PC-3 (cell line): Measurements from ENCODE around the gene EVA1A. TPM values are rescaled to one million over a fixed set of nuclear protein-coding genes. Genes with fewer than 3 reads are reported as not detected.

ENCODE experiments used
- ATAC-seq: fragments of 200-7000 bp; cut with Tn5 transposase; 2 replicates; pipeline ENCODE4 v1.9.1; 2020; ENCODE audit warnings: mild to moderate bottlenecking, moderate library complexity
- BruUV-seq: library from RNA; stranded (reverse); fragments of 400-500 nt; replicated peaks from 2 replicates; lab custom pipeline; 2021; lab: Mats Ljungman, UMichigan
- CTCF ChIA-PET: fragments of 300-600 bp; sonication (Branson Sonifier 250); formaldehyde crosslinking; loops from one replicate; lab custom pipeline; 2022; ENCODE audit warnings: antibody characterized with exemption; lab: Charles Lee
- POLR2A ChIA-PET: fragments of 300-600 bp; sonication (Branson Sonifier 250); formaldehyde crosslinking; loops from one replicate; lab custom pipeline; 2022; ENCODE audit warnings: antibody characterized with exemption; ENCODE audit not compliant: unreplicated experiment; lab: Charles Lee
- DNase-seq: peaks from one replicate; pipeline ENCODE4 v3.0.0-alpha.2; 2015
- H2AFZ ChIP-seq: fragments of 300-600 bp; sonication (generic); 2 replicates; pipeline ENCODE4 v1.6.0; 2016; ENCODE audit warnings: antibody characterized with exemption, low read length
- H3F3A ChIP-seq: fragments of 300-600 bp; sonication (generic); one replicate; pipeline ENCODE4 v1.6.0; 2017; ENCODE audit warnings: antibody characterized with exemption, low read length, control low read depth, mild to moderate bottlenecking; ENCODE audit not compliant: unreplicated experiment
- H3K27ac ChIP-seq: fragments of 300-600 bp; sonication (generic); 2 replicates; pipeline ENCODE4 v1.5.1; 2016; ENCODE audit warnings: mild to moderate bottlenecking, low read length
- H3K27me3 ChIP-seq: fragments of 300-600 bp; sonication (generic); 2 replicates; pipeline ENCODE4 v1.6.1; 2016; ENCODE audit warnings: low read length, mixed read lengths
- H3K36me3 ChIP-seq: fragments of 300-600 bp; sonication (generic); 2 replicates; pipeline ENCODE4 v1.6.1; 2016; ENCODE audit warnings: low read depth, mixed run types, low read length, mixed read lengths
- H3K4me1 ChIP-seq: fragments of 300-600 bp; sonication (generic); 2 replicates; pipeline ENCODE4 v1.5.1; 2016; ENCODE audit warnings: low read length; ENCODE audit not compliant: insufficient read depth
- H3K4me2 ChIP-seq: fragments of 300-600 bp; sonication (generic); 2 replicates; pipeline ENCODE4 v1.6.0; 2016; ENCODE audit warnings: low read length
- H3K4me3 ChIP-seq: fragments of 300-600 bp; sonication (generic); 2 replicates; pipeline ENCODE4 v1.5.1; 2016; ENCODE audit warnings: mild to moderate bottlenecking, low read length, mixed read lengths
- H3K79me2 ChIP-seq: fragments of 300-600 bp; sonication (generic); 2 replicates; pipeline ENCODE4 v1.6.1; 2017; ENCODE audit warnings: low read length, mixed read lengths
- H3K9ac ChIP-seq: fragments of 300-600 bp; sonication (generic); 2 replicates; pipeline ENCODE4 v1.6.0; 2016; ENCODE audit warnings: mild to moderate bottlenecking, low read length
- H3K9me2 ChIP-seq: fragments of 300-600 bp; sonication (generic); replicated peaks from 2 replicates; pipeline ENCODE4 v1.6.1; 2016; ENCODE audit warnings: mixed run types, low read length, mixed read lengths
- H3K9me3 ChIP-seq: fragments of 300-600 bp; sonication (generic); 2 replicates; pipeline ENCODE4 v1.6.1; 2016; ENCODE audit warnings: low read length, mixed read lengths
- H4K20me1 ChIP-seq: fragments of 300-600 bp; sonication (generic); 2 replicates; pipeline ENCODE4 v1.6.1; 2016; ENCODE audit warnings: low read length, mixed read lengths
- EZH2 ChIP-seq: fragments of 300-600 bp; sonication (generic); IDR thresholded peaks from one replicate; pipeline ENCODE4 v1.6.1; 2017; ENCODE audit warnings: antibody characterized with exemption, mild to moderate bottlenecking, low read length; ENCODE audit not compliant: unreplicated experiment
- EZH2phosphoT487 ChIP-seq: fragments of 300-600 bp; sonication (generic); IDR thresholded peaks from 2 replicates; pipeline ENCODE4 v1.6.1; 2018; ENCODE audit warnings: mild to moderate bottlenecking, antibody characterized with exemption, low read length, borderline replicate concordance
- intact Hi-C: fragments of 100-400 bp; cut with micrococcal nuclease; formaldehyde crosslinking; loops from 2 replicates; pipeline ENCODE4 v1.9.0; 2023
- total RNA-seq: library from RNA; depleted of rRNA; stranded (reverse); fragments of >200 nt; gene quantifications from 2 replicates; pipeline ENCODE4 v1.2.3, GENCODE V29; 2014
- TF ChIP-seq, protein P1 (sequence below): fragments of 300-600 bp; sonication (generic); conservative IDR thresholded peaks from 2 replicates; pipeline ENCODE4 v1.5.1; 2017; ENCODE audit warnings: antibody characterized with exemption, low read depth, mild to moderate bottlenecking, low read length

The EVA1A gene
- total RNA-seq, 1 experiment from 2014 or later: 48.9 TPM

DNA sequence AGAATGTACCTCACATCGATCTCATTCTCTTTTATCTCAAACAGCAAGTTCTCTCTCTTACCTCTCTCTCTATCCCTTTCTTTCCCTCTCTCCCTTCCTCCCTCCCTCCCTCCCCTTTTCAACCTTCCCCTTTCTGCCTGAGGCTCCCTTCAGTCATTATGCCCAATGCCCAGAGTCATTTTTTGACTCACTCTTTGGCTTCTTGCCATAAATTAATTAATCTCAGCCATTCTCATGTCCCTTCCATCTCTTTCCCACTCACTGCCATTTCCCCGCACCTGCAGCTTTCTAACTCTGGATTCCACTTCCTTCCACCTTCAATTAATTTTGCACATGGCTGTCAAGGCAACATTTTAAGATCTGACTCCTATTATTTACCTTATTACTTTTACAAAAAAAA lies 60.1 kb downstream of the EVA1A start:
- intact Hi-C loops: no loop called here
- no peak overlapping the region for H3K4me2 ChIP-seq
- H3K4me1 ChIP-seq: peaks cover 13% of the 10 kb centered on the region
- H3K9ac ChIP-seq: no peak overlapping the region
- no peaks in the 10 kb centered on the region for H3F3A ChIP-seq
- POLR2A ChIA-PET: no interaction called here
- no peak overlapping the region for H2AFZ ChIP-seq
- CTCF ChIA-PET: no interaction called here
- BruUV-seq: no TSS peak
- DNase-seq (peak; percentile 45), ATAC-seq (no peak)
- H3K9me3 ChIP-seq: no peaks in the 10 kb centered on the region
- TF ChIP-seq, protein P1, sequence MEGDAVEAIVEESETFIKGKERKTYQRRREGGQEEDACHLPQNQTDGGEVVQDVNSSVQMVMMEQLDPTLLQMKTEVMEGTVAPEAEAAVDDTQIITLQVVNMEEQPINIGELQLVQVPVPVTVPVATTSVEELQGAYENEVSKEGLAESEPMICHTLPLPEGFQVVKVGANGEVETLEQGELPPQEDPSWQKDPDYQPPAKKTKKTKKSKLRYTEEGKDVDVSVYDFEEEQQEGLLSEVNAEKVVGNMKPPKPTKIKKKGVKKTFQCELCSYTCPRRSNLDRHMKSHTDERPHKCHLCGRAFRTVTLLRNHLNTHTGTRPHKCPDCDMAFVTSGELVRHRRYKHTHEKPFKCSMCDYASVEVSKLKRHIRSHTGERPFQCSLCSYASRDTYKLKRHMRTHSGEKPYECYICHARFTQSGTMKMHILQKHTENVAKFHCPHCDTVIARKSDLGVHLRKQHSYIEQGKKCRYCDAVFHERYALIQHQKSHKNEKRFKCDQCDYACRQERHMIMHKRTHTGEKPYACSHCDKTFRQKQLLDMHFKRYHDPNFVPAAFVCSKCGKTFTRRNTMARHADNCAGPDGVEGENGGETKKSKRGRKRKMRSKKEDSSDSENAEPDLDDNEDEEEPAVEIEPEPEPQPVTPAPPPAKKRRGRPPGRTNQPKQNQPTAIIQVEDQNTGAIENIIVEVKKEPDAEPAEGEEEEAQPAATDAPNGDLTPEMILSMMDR: no peak
- TF ChIP-seq EZH2phosphoT487: no peak
- TF ChIP-seq EZH2: no peak
- no peaks in the 10 kb centered on the region for H4K20me1 ChIP-seq
- no peaks in the 10 kb centered on the region for H3K27me3 ChIP-seq
- H3K27ac ChIP-seq: no peak overlapping the region
- no peaks in the 10 kb centered on the region for H3K9me2 ChIP-seq
- no peaks in the 10 kb centered on the region; the same call in 1 of the 2 replicates for H3K79me2 ChIP-seq
- H3K4me3 ChIP-seq: no peak overlapping the region
- no peaks in the 10 kb centered on the region for H3K36me3 ChIP-seq

DNA sequence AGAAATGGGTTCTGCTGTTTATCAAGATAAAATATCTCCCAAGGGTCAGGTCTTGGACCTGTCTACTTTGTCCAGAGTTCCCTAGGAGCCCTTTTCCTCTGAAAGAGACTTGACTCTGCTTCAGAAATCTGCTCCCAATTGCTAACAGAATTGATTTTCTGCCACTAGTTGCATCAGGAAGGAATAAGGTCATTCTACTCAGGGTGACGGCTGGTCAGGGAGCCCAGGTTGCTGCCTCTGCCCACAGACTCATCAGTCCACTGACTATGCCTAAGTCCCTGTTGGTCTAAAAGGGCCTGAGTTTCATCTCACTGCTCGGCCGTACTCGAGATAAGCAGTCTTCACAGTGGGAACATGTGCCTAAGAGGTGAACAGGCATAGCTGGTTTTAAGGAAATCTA lies 61.2 kb downstream of the EVA1A start:
- no peaks in the 10 kb centered on the region for H3K36me3 ChIP-seq
- H3K4me2 ChIP-seq: no peak overlapping the region
- H3K9me3 ChIP-seq: no peaks in the 10 kb centered on the region
- no peaks in the 10 kb centered on the region for H3K9me2 ChIP-seq
- ATAC-seq (no peak), DNase-seq (no peak)
- no peak overlapping the region for H3K27ac ChIP-seq
- intact Hi-C loops: no loop called here
- no peaks in the 10 kb centered on the region; the same call in 1 of the 2 replicates for H3K79me2 ChIP-seq
- no TSS peak for BruUV-seq
- H3K27me3 ChIP-seq: no peaks in the 10 kb centered on the region
- H4K20me1 ChIP-seq: no peaks in the 10 kb centered on the region
- peaks cover 13% of the 10 kb centered on the region for H3K4me1 ChIP-seq
- H2AFZ ChIP-seq: no peak overlapping the region
- H3K9ac ChIP-seq: no peak overlapping the region
- TF ChIP-seq EZH2phosphoT487: no peak
- TF ChIP-seq, protein P1: no peak
- TF ChIP-seq EZH2: no peak
- no peak overlapping the region for H3K4me3 ChIP-seq
- ChIA-PET CTCF (no interaction called here), POLR2A (no interaction called here)
- H3F3A ChIP-seq: no peaks in the 10 kb centered on the region

DNA sequence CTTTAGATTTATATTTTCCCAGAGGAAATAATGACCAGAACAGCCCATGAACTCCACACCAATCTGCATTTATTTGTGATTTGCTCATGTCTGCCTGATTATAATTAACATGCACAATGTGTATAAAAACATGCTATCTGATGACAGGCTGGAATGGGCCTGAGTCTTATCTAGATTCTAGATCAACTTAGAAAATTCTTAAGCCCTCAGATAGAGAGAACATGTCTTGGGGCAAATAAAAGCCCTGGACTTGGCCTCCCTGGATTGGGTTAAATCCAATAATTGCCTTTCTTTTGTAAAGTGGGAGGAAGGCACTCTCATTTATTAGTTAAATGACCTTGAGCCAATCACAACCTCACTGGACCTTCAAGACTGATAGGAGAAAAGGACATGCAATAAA lies 61.8 kb downstream of the EVA1A start:
- Histone ChIP-seq H2AFZ (no peak overlapping the region), H3K9ac (no peak overlapping the region), H3K79me2 (no peaks in the 10 kb centered on the region; the same call in 1 of the 2 replicates), H3K4me2 (no peak overlapping the region), H4K20me1 (no peaks in the 10 kb centered on the region), H3K9me2 (no peaks in the 10 kb centered on the region), H3K36me3 (no peaks in the 10 kb centered on the region), H3K4me1 (peaks cover 13% of the 10 kb centered on the region), H3K4me3 (no peak overlapping the region), H3F3A (no peaks in the 10 kb centered on the region), H3K27ac (no peak overlapping the region), H3K9me3 (no peaks in the 10 kb centered on the region), H3K27me3 (no peaks in the 10 kb centered on the region)
- POLR2A ChIA-PET: no interaction called here
- BruUV-seq: no TSS peak
- CTCF ChIA-PET: no interaction called here
- TF ChIP-seq EZH2 (no peak), EZH2phosphoT487 (no peak)
- TF ChIP-seq, protein P1: no peak
- ATAC-seq (no peak), DNase-seq (no peak)
- intact Hi-C loops: no loop called here
